SKM-1 (cell line): ENCODE data around the gene MSRB3.

Experiments
- DNase-seq: peaks from one replicate; lab custom pipeline; 2025; ENCODE audit not compliant: unreplicated experiment; lab: John Stamatoyannopoulos, UW

Gene MSRB3

GRCh38 chr12:65493913-65494245 is 215.4 kb downstream of the MSRB3 start:
- no peak for DNase-seq

DNA sequence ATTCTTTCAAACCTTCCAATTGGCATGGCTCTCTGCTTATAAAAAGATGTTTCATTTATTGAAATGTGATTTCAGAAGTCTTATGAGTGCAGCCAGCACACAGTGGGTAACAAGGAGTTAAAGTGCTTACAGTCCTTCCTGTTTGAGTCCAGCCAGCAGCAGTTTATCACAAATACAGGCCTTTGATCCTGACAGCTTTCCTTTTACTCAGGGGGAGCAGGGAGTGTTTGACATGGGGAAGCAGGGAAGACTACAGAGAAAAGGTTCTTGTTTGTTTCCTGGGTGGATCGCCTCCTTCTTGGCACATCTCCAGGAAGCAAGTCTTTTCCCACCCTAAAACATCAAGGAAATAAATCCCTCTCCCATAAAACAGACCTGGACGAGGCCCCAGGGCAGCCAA is 216.1 kb downstream of the MSRB3 start:
- no peak for DNase-seq

GRCh38 chr12:65495233-65495632 is 216.8 kb downstream of the MSRB3 start:
- DNase-seq, result no peak

- no peak for DNase-seq
Observed at GRCh38 chr12:65496617-65497016, 218.1 kb downstream of the MSRB3 start.

DNA sequence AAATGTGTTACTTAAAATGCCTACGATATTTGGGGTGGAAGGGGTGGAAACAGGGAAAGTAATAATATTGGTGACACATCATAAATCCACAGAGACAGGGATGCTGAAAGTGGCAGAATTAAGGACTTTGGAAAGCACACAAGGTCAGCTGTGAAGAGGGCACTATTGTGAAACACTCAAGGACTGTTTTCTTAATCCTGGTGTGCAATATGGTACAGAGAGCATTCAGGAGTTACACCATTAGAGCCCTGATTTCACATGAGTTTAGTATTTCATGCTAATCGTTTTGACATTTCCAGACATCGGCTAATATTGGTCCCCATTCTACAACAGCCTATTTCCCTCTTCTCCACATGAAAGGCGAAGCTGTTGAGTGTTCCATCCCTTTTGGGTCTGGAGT is 219.2 kb downstream of the MSRB3 start:
- DNase-seq, result no peak

GRCh38 chr12:65499167-65499566 is 220.7 kb downstream of the MSRB3 start:
- no peak for DNase-seq

- DNase-seq, result no peak
Observed at GRCh38 chr12:65500091-65500900, 221.8 kb downstream of the MSRB3 start.

DNA sequence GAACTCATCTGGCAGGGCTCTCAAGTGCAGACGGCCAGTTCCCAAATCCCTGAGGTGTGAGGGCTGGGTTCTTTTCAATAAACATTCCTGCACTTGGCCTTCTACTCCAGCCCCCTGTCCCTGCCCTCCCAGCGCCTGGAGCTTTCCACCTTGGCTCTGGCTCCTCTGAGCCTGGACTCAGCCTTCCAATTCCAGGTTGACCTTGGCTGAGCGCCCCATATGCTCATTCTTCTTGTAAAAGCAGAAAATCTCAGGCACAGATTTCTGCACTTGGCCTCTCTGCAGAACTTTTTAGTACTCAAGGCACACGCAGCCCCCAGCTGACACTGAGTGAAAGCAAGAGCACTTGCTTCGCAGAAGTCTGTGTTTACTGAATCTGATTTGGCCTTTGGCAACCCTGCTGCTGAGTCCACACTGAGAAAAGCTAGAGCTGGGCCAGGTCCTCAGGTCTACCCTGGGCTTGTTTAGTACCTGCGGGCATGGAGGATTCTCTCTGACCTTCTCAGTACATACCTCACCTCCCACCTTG is 222.7 kb downstream of the MSRB3 start:
- no peak for DNase-seq

DNA sequence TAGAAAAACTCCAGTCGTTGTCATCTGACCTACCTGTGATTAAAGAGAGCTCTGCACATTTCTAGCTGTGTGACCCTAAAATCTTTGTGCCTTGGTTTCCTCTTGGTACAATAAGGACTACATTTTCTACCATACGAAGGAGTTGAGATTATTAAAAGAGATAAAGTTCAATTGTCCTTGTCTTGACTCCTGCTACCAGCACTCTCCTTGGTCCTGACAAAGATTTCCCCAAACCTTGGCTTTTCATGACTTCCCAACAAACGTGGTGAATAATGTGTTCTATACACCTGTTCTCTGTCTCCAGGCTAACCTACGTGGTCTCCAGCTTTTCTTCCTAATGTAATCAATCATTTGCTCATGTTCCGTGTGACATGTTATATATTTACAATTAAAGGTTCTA is 223.5 kb downstream of the MSRB3 start:
- DNase-seq, result no peak

GRCh38 chr12:65504417-65504816 is 225.9 kb downstream of the MSRB3 start:
- DNase-seq, result no peak

DNA sequence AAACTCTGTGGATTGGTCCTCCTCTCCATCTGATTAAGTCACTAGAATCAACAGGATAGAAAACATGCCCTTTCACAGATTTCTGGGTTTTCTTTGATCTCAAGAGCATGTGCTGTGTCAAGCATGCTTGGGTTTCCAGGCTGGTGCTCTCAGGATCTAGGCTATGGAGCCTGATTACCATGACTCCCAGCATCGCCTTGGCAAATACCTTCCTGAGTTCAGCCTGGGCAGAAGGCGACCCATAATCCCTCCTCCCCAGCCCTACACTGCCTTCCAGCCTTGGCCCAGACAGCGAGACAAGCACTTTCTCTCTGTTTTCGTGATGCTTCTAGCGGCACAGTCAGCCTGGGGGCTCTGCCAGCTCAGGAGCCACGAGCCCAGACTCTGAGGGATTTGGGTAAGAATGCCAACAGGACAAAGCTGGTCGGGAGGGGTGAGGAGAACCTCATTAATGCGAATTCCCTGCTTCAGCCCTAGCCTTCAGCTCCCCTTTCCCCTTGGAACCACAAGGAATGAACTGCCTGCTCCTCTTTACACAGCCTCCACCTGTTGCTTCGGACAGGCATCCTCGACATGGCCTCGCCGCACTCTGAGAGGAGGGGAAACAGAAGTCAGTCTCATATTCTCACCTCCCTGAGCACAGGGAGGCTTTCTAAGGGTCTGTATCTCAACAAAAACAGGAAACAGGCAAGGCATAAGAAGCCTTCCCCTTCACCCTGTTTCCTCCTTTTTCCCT is 227.1 kb downstream of the MSRB3 start:
- DNase-seq, result no peak

DNA sequence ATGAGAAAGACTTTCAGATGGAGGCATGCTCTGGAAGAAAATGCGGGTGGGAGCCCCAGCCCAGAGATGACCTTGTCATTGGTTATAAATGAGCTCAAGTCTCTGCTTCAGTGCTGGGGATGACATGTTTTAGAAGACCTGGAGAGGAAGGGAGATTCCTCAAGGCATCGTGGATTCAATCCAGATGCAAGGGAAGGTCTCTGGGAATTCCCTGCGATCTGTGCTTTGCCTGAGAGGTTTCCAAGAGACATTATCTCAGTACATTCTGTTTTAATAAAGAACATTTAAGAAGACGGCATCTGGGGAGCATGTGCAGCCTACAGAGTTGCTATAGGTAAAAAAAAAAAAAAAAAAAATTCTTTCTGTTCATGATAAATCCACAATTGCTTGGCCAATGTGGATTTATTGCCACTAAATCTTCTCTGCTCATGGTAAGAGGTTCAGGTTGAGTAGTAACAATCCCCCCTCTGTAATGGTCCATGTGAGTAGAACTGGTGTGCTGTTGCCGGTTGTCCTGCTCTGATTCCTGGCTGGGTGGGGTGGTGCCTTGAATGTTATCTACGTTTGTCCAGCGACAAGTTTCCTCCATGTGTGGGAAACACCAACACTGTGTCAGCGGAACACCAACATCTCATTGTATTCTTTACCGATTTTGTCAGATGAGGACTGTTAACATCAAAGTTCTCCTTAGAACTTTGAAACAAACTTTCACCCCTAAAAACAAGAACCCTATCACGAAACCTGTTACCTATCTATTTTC is 230.0 kb downstream of the MSRB3 start:
- DNase-seq, result no peak

DNA sequence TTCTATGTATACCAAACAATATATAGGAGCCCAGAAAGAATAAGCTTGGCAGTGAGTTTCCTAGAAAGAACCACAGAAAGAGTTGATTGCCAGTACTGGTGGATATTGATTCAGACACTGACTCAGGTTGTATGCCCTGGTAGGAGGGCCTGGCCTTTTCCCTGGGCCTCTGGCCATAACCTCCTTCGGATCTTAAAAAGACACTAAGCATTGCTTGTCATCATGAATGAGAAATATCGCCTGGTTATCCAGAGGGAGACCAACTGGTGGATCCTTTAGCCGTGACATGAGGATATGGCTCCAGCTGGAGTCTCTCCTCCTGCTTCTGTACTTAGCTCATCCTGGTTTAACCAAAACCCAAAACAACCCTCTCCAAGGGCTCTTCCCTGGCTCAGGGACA is 231.5 kb downstream of the MSRB3 start:
- no peak for DNase-seq

- DNase-seq, result no peak
Observed at GRCh38 chr12:65510584-65511050, 232.1 kb downstream of the MSRB3 start.

DNA sequence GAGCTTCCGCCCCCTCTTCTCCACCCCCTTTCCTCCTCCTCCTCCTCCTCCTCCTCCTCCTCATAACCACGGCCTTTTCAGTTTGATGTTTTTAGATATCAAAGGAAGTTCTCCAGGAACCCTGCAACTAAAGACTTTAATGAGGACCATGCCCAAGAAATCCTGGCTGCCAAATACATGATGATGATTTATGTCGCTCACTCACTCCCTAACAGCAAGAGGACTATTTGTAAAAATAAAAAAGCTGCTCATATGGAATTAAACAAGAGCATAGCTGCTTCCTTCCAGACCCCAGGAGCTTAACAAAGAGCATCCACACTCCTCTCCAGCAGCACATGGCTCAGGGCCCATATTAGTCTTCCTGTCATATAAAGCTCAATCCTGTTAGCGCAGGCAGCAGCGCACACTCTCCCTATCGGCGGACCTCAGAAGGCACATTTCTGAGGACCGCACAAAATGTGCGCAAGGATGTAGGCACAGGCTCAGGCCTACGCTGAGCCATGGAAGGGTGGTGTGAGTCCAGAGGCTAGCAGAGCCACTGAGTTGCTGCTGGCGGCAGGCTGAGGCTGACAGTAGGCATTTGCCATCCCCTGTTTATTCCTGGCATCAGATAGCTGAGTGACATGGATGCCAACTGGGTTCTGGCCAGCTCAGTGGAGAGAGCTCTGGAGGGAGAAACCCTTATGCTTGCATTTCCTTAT is 232.8 kb downstream of the MSRB3 start:
- no peak for DNase-seq

GRCh38 chr12:65511912-65512311 is 233.4 kb downstream of the MSRB3 start:
- DNase-seq, result no peak
